Ovary (tissue), 9 donors: ENCODE results near the gene ARL5C. TPM values are rescaled to one million over a fixed set of nuclear protein-coding genes. Genes with fewer than 3 reads are reported as not detected.

Experiments
- DNase-seq, 5 donors: peaks; one replicate each; pipeline ENCODE4 v3.0.0-alpha.2; 2019 to 2020
- H3K27ac ChIP-seq, 2 donors: fragments of 200-600 bp; one replicate each; pipeline versions ENCODE4 v1.5.1 to v1.8.0; 2019 to 2022
- H3K27me3 ChIP-seq: fragments of 200-600 bp; one replicate; pipeline ENCODE4 v1.8.0; 2022
- H3K36me3 ChIP-seq: fragments of 200-600 bp; sonication (generic); one replicate; pipeline ENCODE4 v1.5.1; 2019
- H3K4me1 ChIP-seq: one replicate; pipeline ENCODE4 v1.8.1; 2013; ENCODE audit warnings: mild to moderate bottlenecking, moderate library complexity; ENCODE audit not compliant: insufficient read depth
- H3K4me3 ChIP-seq: fragments of 200-600 bp; sonication (generic); one replicate; pipeline ENCODE4 v1.5.1; 2017
- H3K9me3 ChIP-seq, 2 donors: fragments of 200-600 bp in 1 of 2; sonication (generic) in 1 of 2; one replicate each; pipeline versions ENCODE4 v1.5.1 to v1.8.1; 2013 to 2019; ENCODE audit warnings: mild to moderate bottlenecking in 1 of 2, moderate library complexity in 1 of 2
- CTCF ChIP-seq, 3 donors: fragments of 450-650 bp in 2 of 3; fragments of 200-600 bp in 1 of 3; IDR thresholded peaks; one replicate each; pipeline versions ENCODE4 v1.5.1 to v1.8.0; 2016 to 2022; ENCODE audit warnings: antibody characterized with exemption in 3 of 3, mild to moderate bottlenecking in 1 of 3
- EP300 ChIP-seq: sonication (generic); formaldehyde crosslinking; IDR thresholded peaks from one replicate; pipeline ENCODE4 v1.6.1; 2017; ENCODE audit warnings: antibody characterized with exemption
- POLR2A ChIP-seq: fragments of 450-650 bp; IDR thresholded peaks from one replicate; pipeline ENCODE4 v1.6.1; 2017; ENCODE audit warnings: antibody characterized with exemption, mild to moderate bottlenecking, moderate library complexity
- WGBS, 3 donors: extraction: QIAGEN DNeasy Blood & Tissue Kit in 1 of 3; methylation state at CpG; one replicate each; pipeline versions ENCODE4 v1.1.5 to v1.1.7; 2013 to 2017; 5-methylcytosine and 5-hydroxymethylcytosine counted together
- intact Hi-C, 4 donors: fragments of 100-400 bp; cut with DNase I; formaldehyde crosslinking; loops; one replicate each; pipeline versions ENCODE4 v1.11.0 to v1.15.1; 2022 to 2023
- polyA plus RNA-seq, 2 donors: library from polyadenylated mRNA; stranded (reverse); fragments of 200-250 nt in 1 of 2; fragments of 350-450 nt in 1 of 2; fragmentation: Illumina TruSeq in 1 of 2; extraction: RNeasy Lipid Tissue Mini Kit (QIAGEN cat#74804) in 1 of 2; gene quantifications; one replicate each; pipeline ENCODE4 v1.2.3, GENCODE V29; 2013 to 2014
- total RNA-seq, 7 donors: library from RNA; depleted of rRNA in 2 of 7; stranded (reverse); fragments of >200 nt in 2 of 7; fragmentation: NEBNext Ultra II Directional in 3 of 7; extraction: Animal tissue kit (Norgen Biotek cat#: 25700) in 3 of 7; gene quantifications; one replicate each; pipeline versions ENCODE4 v1.1.0 to v1.2.4, GENCODE V29; 2016 to 2023
- donor health status: DM: no; HTN: no; CAD: no; lungs with moderate emphysema.
- donor health status: DM: no; HTN: no; CAD: no.
- donor health status: Bipolar disorder and iron deficiency.
- donor health status: DM: yes; HTN: yes; CAD: no.
- donor health status: DM: no; HTN: no; CAD: no.
- donor health status: DM: yes; HTN: yes; CAD: no.

The ARL5C gene
- total and polyA plus RNA-seq, 9 donors = not detected

DNA sequence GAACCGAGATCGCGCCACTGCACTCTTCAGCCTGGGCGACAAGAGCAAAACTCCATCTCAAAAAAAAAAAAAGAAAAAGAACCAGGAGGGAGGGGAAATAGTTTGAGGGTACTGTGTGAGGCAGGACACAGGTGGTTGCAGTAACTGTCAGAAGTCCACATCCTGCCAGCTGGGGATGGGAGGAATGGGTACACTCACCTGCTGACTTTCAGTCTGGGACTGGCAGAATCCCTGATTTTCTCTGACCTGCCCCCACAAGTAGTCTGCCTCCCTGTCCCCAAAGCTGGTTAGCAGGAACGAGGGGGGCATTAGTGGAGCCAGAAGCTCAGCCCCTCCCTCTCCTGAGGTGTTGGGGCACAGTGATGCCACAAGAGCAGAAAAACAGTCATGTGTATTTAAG lies 7.1 kb upstream of the ARL5C start:
- Histone ChIP-seq H3K27me3 (no peaks in the 10 kb centered on the region), H3K4me3 (no peak overlapping the region), H3K27ac (no peak overlapping the region), H3K9me3 (no peaks in the 10 kb centered on the region), H3K4me1 (no peaks in the 10 kb centered on the region), H3K36me3 (no peaks in the 10 kb centered on the region)
- DNase-seq = no peak
- TF ChIP-seq EP300 (no peak), POLR2A (no peak), CTCF (IDR thresholded peaks at IDR 0.05) (no peak)
- 44 to 47% (median 46%) methylated on average over 5 of the region's 5 CpGs for WGBS, 3 donors
- intact Hi-C loops = loop anchor here in 2 of 4 donors (10.0 kb wide), 2 partner anchors 188 to 198 kb away; no protein-coding TSS in a partner anchor

GRCh38 chr17:39171933-39172332 lies 6.0 kb upstream of the ARL5C start:
- 66 to 79% (median 68%) methylated on average over 5 of the region's 5 CpGs for WGBS, 3 donors
- H3K9me3 ChIP-seq = no peaks in the 10 kb centered on the region
- DNase-seq = no peak
- no peak overlapping the region for H3K4me3 ChIP-seq
- no peaks in the 10 kb centered on the region for H3K36me3 ChIP-seq
- H3K27me3 ChIP-seq = no peaks in the 10 kb centered on the region
- intact Hi-C loops = loop anchor here in 2 of 4 donors (10.0 kb wide), 2 partner anchors 187 to 197 kb away; no protein-coding TSS in a partner anchor
- H3K4me1 ChIP-seq = no peaks in the 10 kb centered on the region
- H3K27ac ChIP-seq = no peak overlapping the region
- TF ChIP-seq POLR2A (no peak), CTCF (IDR thresholded peaks at IDR 0.05) (no peak), EP300 (no peak)

- no peaks in the 10 kb centered on the region for H3K27me3 ChIP-seq
- H3K4me1 ChIP-seq = no peaks in the 10 kb centered on the region
- H3K9me3 ChIP-seq = no peaks in the 10 kb centered on the region
- H3K27ac ChIP-seq = no peak overlapping the region
- no peak overlapping the region for H3K4me3 ChIP-seq
- 81 to 82% (median 82%) methylated on average over 6 of the region's 6 CpGs for WGBS, 3 donors
- no peak for DNase-seq
- no peaks in the 10 kb centered on the region for H3K36me3 ChIP-seq
- intact Hi-C loops = loop anchor here in 2 of 4 donors (10.0 kb wide), 2 partner anchors 186 to 196 kb away; no protein-coding TSS in a partner anchor
- no peak for TF ChIP-seq POLR2A
- no peak for TF ChIP-seq EP300
- TF ChIP-seq CTCF (IDR thresholded peaks at IDR 0.05) = no peak
Observed at GRCh38 chr17:39170558-39170957, 4.6 kb upstream of the ARL5C start.

- Histone ChIP-seq H3K27me3 (no peaks in the 10 kb centered on the region), H3K4me1 (no peaks in the 10 kb centered on the region), H3K36me3 (no peaks in the 10 kb centered on the region), H3K4me3 (no peak overlapping the region), H3K27ac (no peak overlapping the region), H3K9me3 (no peaks in the 10 kb centered on the region)
- 74 to 83% (median 75%) methylated on average over 4 of the region's 4 CpGs for WGBS, 3 donors
- no peak for TF ChIP-seq EP300
- no peak for TF ChIP-seq POLR2A
- no peak for TF ChIP-seq CTCF (IDR thresholded peaks at IDR 0.05)
- intact Hi-C loops = loop anchor here in 2 of 4 donors (10.0 kb wide), 2 partner anchors 185 to 195 kb away; no protein-coding TSS in a partner anchor
- no peak for DNase-seq
Observed at GRCh38 chr17:39170109-39170508, 4.1 kb upstream of the ARL5C start.
